ENCODE data around the gene HOXD10.

GRCh38 chr2:176103742-176104315, 12.7 kb upstream of the HOXD10 start:
- TF ChIP-seq JUN (IDR thresholded peaks at IDR 0.05; ENCODE audit: borderline replicate concordance, low read depth, low read length) (no peak), JUN (CRISPR knock-in tag; IDR thresholded peaks at IDR 0.05; ENCODE audit: borderline replicate concordance) (no peak), EP300 (IDR thresholded peaks at IDR 0.05; ENCODE audit: low read length) (no peak), FOSL1 (tag; conservative IDR thresholded peaks at IDR 0.05) (no peak), ARNT (IDR thresholded peaks at IDR 0.05) (no peak), POLR2A (conservative IDR thresholded peaks at IDR 0.05) (no peak), KDM1A (IDR thresholded peaks at IDR 0.05) (no peak), CTCF (IDR thresholded peaks at IDR 0.05 in 2 of 3, conservative IDR thresholded peaks at IDR 0.05 in 1 of 3; ENCODE audit: insufficient read depth in 2 of 3, low read depth in 1 of 3, low read length in 3 of 3) (no peak), EHMT2 (IDR thresholded peaks at IDR 0.05) (no peak), ZBTB43 (CRISPR knock-in tag; IDR thresholded peaks at IDR 0.05) (no peak), REST (IDR thresholded peaks at IDR 0.05; ENCODE audit: borderline replicate concordance) (no peak), REST (CRISPR knock-in tag; IDR thresholded peaks at IDR 0.05; ENCODE audit: low read depth) (no peak), ZNF121 (CRISPR knock-in tag; conservative IDR thresholded peaks at IDR 0.05) (no peak), PKNOX1 (IDR thresholded peaks at IDR 0.05) (no peak)
